ENCODE results near the gene CFAP77.
"Not testable (repeated sequence)": the region's sequence is repeated elsewhere in the genome, so short reads cannot be mapped to it uniquely, and the experiment has no call there.

GRCh38 chr9:132378416-132378815, 31.6 kb upstream of the CFAP77 start:
- not testable (repeated sequence) for TF ChIP-seq SUZ12 (IDR thresholded peaks at IDR 0.05; ENCODE audit: extremely low read depth, insufficient read depth, insufficient read length); ZNF274 (IDR thresholded peaks at IDR 0.05; ENCODE audit: low read depth, low read length); YY1 (IDR thresholded peaks at IDR 0.05; ENCODE audit: insufficient read depth, insufficient read length)

Measured in NT2/D1 (cell line).